ENCODE measurements around the gene ACP4.
A peak's percentile ranks its signal among the peaks of the same experiment; 100 is the strongest.
"Not testable (repeated sequence)": the region's sequence is repeated elsewhere in the genome, so short reads cannot be mapped to it uniquely, and the experiment has no call there.

ACP4 gene

GRCh38 chr19:50797781-50798658, 7.8 kb downstream of the ACP4 start:
- no peak for DNase-seq

GRCh38 chr19:50798659-50799546, 8.7 kb downstream of the ACP4 start:
- no peak for DNase-seq

DNA sequence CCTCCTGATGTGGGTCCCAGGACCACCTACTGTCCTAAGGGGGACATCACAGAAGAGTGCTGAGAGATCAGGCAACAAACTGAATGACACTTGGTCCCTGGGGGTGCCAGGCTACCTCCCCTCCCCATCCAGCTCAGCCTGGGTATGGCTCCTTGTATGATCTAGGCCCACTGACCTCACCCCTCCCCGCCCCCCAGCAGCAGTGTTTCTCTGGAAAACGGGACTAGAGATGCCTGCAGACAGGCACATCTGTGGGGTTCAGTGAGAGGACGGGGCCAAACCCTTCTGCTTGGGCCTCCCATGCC, 9.3 kb downstream of the ACP4 start:
- no peak for DNase-seq

- DNase-seq, result no peak
These were observed 10.9 kb downstream of the ACP4 start for GRCh38 chr19:50801107-50801506.

DNA sequence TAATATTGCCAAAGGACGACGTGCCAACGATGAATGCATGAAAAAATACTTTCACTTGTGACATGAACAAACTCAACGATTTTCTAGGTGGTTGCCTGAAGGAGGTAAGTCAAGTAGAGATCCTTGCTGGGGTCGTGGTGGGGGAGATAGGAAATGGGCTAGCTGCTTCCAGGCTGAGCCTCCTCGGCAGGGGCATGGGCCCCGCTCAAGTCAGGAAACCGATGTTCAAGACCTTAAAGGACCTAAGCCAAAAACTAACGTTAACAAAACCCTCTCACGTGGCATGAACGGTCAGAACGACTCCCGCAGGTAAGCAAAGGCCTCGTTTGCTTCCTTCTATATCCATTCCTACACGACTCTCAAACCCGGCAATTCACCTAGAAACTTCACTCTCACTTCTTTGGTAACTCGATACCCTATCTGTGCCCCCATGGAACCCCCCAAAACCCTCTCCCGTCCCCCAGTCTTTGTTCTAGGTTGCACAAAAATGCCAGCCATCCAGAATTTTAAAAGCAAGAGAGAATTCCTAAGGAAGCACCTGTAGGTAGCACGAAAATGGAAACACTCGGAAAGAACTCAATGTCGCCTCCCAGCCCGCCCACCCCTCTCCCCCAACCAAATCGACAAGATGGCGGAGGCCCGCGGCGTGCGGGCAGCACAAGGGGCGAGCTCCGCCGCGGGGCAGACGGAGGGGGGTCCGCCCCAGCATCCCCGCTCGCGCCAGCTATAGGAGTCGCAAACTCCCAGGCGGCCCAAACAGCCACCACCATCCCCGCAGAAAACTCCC, 13.6 kb downstream of the ACP4 start:
- no peak for DNase-seq

DNA sequence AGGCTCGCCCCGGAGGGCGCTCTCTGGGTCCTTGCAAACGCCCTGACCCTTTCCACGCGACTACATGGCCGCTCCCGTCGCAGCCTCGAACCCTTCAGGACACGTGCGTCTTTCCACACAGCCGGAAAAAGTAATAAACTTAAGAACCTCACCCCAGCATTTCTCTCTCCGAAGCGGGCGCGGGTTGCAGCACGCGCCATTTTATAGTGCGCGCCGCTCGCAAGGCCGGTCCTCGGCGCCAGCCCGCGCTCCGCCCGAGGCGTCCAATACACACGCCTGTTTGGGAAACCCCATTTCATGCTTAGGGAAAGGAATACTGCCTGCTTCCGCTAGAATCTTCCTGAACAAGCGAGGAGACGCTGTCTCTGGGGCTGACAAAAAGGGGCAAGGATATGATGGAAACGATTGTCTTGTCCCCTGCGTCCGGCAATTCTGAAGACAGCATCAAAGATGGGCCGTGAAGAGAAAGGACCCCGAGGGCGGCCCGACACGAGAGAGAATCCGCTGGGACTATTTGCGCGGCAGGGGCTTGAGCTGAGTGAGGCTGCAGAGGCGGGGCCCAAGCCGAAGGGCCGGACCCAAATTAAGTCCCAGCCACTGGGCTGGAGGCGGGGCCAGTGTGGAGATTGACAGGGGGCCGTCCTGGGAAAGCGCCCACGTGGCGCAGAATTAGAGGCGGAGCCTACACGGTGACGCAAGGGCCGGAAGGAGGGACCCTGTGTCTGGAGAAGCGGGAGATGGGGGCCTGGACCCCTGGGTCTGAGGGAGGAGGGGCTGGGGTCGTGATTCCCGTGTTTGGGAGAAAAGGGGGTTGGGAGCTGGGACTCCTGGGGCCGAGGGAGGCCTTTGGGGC, 14.4 kb downstream of the ACP4 start:
- DNase-seq, result peak; percentile 95

- no peak for DNase-seq
These were observed 18.6 kb downstream of the ACP4 start for GRCh38 chr19:50808856-50809255.

GRCh38 chr19:50811622-50812238, 21.5 kb downstream of the ACP4 start:
- not testable (repeated sequence) for DNase-seq

- no peak for DNase-seq
These were observed 22.3 kb downstream of the ACP4 start for GRCh38 chr19:50812474-50812873.

GRCh38 chr19:50814883-50815282, 24.7 kb downstream of the ACP4 start:
- DNase-seq, result no peak

DNA sequence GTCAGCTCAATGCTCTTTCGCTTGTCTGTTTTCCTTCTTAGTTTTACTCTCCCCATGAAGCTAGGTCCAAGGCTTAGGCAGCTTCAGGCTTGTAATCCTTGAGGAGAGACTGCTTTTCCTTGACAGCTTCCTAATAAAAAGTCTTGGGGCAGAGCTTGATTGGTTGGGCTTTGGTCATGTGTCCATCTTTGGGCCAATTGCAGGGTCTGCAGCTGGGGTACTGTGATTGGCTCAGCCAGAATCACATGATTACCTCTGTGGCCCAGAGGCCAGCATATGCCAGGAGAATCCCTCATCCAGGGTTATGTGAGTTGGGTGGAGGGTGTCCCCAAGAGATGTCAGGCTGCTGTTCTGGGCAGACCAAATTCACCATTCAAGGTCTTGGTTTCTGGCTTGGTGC, 25.2 kb downstream of the ACP4 start:
- no peak for DNase-seq

GRCh38 chr19:50817941-50818858, 28.0 kb downstream of the ACP4 start:
- no peak for DNase-seq

DNA sequence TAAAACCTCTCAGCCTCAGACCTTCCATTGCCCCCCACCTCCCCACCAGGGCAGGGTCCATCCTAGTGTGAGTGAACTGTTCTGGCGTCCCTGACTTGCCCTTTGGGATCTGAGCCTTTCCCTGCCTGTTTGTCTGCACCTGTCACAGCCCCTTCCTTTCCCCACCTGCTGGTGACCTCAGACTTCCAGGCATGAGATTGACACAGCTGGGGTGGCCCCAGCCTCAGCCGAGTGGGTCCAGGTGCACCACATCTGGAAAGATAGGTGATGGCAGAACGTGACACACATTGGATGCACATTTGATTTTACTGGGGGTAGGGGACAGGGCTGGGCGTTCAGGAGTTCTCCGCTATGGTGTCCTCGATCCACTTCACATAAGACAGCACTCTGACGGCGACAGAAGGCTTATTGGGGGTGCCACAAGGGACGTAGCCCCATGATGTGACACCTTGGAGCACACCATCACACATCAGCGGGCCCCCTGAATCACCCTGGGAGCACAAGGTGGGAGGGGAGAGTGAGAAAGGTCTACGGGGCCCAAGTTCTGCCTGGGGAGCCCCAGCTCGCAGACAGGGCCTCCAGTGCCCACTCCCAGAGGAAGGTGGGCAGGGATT, 28.8 kb downstream of the ACP4 start:
- no peak for DNase-seq

DNA sequence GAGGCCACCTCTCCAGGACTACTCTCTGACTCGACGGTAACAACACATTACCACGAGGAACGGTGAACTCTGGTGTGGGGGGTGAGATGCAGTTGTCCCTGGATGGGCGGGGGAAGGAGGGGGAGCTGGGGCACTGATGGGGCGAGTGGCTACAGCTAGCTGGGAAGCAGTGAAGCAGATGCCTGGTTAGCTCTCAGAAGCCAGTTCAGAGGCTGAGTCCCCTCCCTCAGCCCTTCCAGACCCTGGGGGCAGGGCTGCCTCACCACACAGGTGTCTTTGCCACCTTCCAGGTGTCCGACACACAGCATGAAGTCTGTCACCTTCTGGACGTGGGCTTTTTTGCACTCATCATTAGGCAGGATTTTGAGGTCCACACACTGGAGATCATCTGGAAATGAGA, 29.4 kb downstream of the ACP4 start:
- DNase-seq, result no peak

DNA sequence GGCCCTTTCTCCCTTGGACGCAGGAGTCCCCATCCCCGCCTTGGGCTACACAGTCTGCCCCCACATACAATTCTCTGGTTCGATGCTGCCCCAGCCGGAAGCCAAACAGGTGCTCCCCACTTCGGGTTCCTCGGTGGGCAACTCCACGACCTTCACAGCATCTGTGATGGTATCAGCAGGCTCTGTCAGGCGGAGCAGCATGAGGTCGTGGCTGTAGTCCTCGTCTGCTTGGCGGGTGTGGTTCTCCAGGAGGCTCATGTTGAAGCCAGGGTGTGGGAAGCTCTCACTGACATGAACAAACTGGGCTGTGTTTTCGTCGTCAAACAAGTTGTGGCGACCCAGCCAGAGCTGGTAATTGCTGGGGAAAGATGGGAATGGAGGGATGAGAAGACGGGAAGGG, 29.9 kb downstream of the ACP4 start:
- no peak for DNase-seq

DNA sequence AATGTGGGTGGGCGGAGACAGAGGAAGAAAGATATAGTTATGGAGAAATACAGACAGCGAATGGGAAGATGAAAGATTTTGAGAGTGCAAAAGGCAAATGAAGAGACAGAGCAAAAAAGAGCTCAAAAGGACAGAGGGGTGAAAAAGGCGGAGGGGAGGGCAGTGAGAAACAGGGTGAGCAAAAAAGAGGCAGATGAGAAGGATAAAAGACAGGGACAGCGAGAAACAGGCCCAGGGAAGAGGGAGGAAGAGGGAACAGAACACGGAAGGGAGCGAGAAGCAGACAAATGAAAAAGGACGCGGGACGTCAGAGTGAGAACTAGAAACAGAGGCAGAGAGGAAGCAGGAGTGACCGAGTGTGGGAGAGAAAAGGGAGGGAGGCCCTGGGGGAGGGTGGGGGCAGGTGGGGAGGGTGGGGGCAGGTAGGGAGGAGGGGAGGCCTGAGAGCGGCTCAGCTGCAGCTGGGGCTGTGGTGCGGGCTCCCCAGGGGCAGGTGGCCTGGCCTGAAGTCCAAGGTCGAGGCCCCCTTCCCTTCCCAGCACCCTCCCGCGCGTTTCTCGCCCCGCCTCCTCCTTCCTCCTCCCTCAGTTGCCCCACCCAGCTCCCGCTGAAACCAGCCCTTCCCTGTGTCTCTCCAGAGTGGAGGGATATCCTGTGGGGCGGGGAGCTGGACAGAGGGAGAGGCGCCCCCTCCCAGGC, 30.5 kb downstream of the ACP4 start:
- no peak for DNase-seq

GRCh38 chr19:50821248-50821612, 31.0 kb downstream of the ACP4 start:
- DNase-seq, result no peak

GRCh38 chr19:50821622-50822021, 31.4 kb downstream of the ACP4 start:
- no peak for DNase-seq

- DNase-seq, result no peak
These were observed 32.5 kb downstream of the ACP4 start for GRCh38 chr19:50822661-50823208.

All from GOT3 (cell line).